Sigmoid colon (tissue), 7 donors: ENCODE data around the gene OGT. TPM values are rescaled to one million over a fixed set of nuclear protein-coding genes. Genes with fewer than 3 reads are reported as not detected.
"Not testable (repeated sequence)": the region's sequence is repeated elsewhere in the genome, so short reads cannot be mapped to it uniquely, and the experiment has no call there.

Experiments used
- DNase-seq: peaks from one replicate; pipeline ENCODE4 v3.0.0-alpha.2; 2019
- H3K27ac ChIP-seq, 4 donors: fragments of 200-600 bp; sonication (generic); one replicate each; pipeline ENCODE4 v1.5.1; 2016 to 2019; ENCODE audit warnings: mild to moderate bottlenecking in 1 of 4
- H3K27me3 ChIP-seq, 3 donors: fragments of 200-600 bp; sonication (generic); one replicate each; pipeline ENCODE4 v1.5.1; 2019; ENCODE audit warnings: mild to moderate bottlenecking in 1 of 3
- H3K36me3 ChIP-seq, 4 donors: fragments of 200-600 bp; sonication (generic); one replicate each; pipeline ENCODE4 v1.5.1; 2016 to 2019
- H3K4me1 ChIP-seq, 4 donors: fragments of 200-600 bp; sonication (generic); one replicate each; pipeline ENCODE4 v1.5.1; 2017 to 2019
- H3K4me3 ChIP-seq, 4 donors: fragments of 200-600 bp; sonication (generic); one replicate each; pipeline ENCODE4 v1.5.1; 2017 to 2019; ENCODE audit warnings: mild to moderate bottlenecking in 2 of 4, moderate library complexity in 1 of 4
- H3K9me3 ChIP-seq, 4 donors: fragments of 200-600 bp in 3 of 4; sonication (generic) in 3 of 4; one replicate each; pipeline versions ENCODE4 v1.5.1 to v1.6.1; 2013 to 2019
- EP300 ChIP-seq, 4 donors: sonication (generic); formaldehyde crosslinking; IDR thresholded peaks; one replicate each; pipeline ENCODE4 v1.6.1; 2017; ENCODE audit warnings: antibody characterized with exemption in 4 of 4
- POLR2A ChIP-seq, 2 donors: fragments of 450-650 bp; IDR thresholded peaks; one replicate each; pipeline ENCODE4 v1.6.1; 2016; ENCODE audit warnings: antibody characterized with exemption in 2 of 2, mild to moderate bottlenecking in 2 of 2, moderate library complexity in 2 of 2
- POLR2AphosphoS5 ChIP-seq, 4 donors: sonication (generic); formaldehyde crosslinking; IDR thresholded peaks; one replicate each; pipeline ENCODE4 v1.6.1; 2017; ENCODE audit warnings: antibody characterized with exemption in 4 of 4
- WGBS, 2 donors: extraction: QIAGEN DNeasy Blood & Tissue Kit; methylation state at CpG; one replicate each; pipeline ENCODE4 v1.1.7; 2013; 5-methylcytosine and 5-hydroxymethylcytosine counted together
- intact Hi-C: fragments of 100-400 bp; cut with DNase I; formaldehyde crosslinking; loops from one replicate; pipeline ENCODE4 v1.15.1; 2023
- polyA plus RNA-seq, 3 donors: library from polyadenylated mRNA; stranded (reverse); fragments of 200-250 nt; gene quantifications; one replicate each; pipeline ENCODE4 v1.2.3, GENCODE V29; 2013
- total RNA-seq, 4 donors: library from RNA; depleted of rRNA; stranded (reverse); fragments of >200 nt; gene quantifications; one replicate each; pipeline ENCODE4 v1.1.0, GENCODE V29; 2016
- TF ChIP-seq, protein P1 (sequence below), 4 experiments: fragments of 450-650 bp in 3 of 4; fragments of 200-600 bp in 1 of 4; IDR thresholded peaks; one replicate each; pipeline ENCODE4 v1.5.1; 2016 to 2019; ENCODE audit warnings: antibody characterized with exemption in 4 of 4, mild to moderate bottlenecking in 3 of 4, moderate library complexity in 2 of 4
- donor health status: healthy with polysubstance abuse.
- donor health status: Bipolar disorder and iron deficiency.
- donor health status: healthy.

Gene OGT
- total and polyA plus RNA-seq, 7 donors: 7.8 to 201 (median 104) TPM

DNA sequence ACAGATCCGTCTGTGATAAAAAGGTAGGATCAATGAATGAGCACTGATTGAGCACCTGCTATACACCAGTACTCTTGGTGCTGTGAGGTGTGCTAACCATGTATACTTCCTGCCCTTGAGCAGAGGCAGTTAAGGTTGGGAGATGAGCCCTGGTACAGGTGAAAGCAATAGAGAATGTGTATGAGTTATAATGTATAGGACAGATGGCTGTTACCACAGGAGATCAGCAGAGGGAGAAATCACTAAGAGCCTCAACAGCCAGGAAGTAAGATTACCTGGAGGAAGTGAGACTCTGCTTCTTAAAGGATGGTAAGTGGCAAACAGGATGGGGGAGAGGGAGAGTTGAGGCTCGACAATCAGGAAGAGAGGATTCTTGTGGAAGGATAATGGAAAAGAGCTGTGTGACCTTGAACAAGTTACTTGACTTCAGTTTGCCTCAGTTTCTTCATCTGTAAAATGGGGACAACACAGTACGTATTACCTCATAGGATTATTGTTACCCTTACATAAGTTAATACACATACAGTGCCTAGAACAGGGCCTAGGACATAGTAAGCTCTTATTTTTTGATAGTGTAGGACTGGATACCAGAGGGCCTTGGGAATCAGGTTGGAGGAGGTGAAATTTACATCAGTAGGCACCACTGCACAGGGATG is 76.3 kb downstream of the OGT start:
- intact Hi-C loops: no loop called here
- WGBS, 2 donors: 82 to 95% methylated on average over 3 of the region's 3 CpGs

GRCh38 chrX:71611736-71612135 is 78.8 kb downstream of the OGT start:
- WGBS, 2 donors: 84 to 95% methylated on average over 9 of the region's 9 CpGs

More for the DNA sequence above, 76.3 kb downstream of the OGT start:
- H3K27ac ChIP-seq: no peak overlapping the region
- H3K4me1 ChIP-seq: no peaks in the 10 kb centered on the region
- no peak for DNase-seq
- TF ChIP-seq POLR2A (IDR thresholded peaks at IDR 0.05) (no peak), POLR2AphosphoS5 (IDR thresholded peaks at IDR 0.05) (no peak), EP300 (IDR thresholded peaks at IDR 0.05) (no peak)
- TF ChIP-seq, protein P1, sequence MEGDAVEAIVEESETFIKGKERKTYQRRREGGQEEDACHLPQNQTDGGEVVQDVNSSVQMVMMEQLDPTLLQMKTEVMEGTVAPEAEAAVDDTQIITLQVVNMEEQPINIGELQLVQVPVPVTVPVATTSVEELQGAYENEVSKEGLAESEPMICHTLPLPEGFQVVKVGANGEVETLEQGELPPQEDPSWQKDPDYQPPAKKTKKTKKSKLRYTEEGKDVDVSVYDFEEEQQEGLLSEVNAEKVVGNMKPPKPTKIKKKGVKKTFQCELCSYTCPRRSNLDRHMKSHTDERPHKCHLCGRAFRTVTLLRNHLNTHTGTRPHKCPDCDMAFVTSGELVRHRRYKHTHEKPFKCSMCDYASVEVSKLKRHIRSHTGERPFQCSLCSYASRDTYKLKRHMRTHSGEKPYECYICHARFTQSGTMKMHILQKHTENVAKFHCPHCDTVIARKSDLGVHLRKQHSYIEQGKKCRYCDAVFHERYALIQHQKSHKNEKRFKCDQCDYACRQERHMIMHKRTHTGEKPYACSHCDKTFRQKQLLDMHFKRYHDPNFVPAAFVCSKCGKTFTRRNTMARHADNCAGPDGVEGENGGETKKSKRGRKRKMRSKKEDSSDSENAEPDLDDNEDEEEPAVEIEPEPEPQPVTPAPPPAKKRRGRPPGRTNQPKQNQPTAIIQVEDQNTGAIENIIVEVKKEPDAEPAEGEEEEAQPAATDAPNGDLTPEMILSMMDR (IDR thresholded peaks at IDR 0.05): no peak
- H3K27me3 ChIP-seq: peaks cover 0 to 3% (median 0%) of the 10 kb centered on the region in 3 donors
- H3K4me3 ChIP-seq: no peak overlapping the region
- no peaks in the 10 kb centered on the region for H3K9me3 ChIP-seq
- peaks cover 0 to 68% (median 5%) of the 10 kb centered on the region in 4 donors for H3K36me3 ChIP-seq

DNA sequence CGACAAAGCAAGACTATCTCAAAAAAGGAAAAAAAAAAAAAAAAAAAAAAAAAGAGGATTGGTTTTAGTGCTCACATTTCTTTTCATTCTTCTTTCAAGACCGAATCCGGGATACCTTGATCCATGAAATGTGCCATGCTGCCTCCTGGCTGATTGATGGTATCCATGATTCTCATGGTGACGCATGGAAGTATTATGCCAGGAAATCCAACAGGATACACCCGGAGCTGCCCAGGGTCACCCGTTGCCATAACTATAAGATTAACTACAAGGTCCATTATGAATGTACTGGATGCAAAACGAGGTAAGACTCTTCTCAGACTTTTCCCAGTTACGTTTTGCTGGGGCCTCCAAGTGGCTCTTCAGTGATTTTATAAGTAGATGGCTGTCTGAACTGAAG is 79.4 kb downstream of the OGT start:
- H3K9me3 ChIP-seq: no peaks in the 10 kb centered on the region

More at GRCh38 chrX:71611736-71612135, 78.8 kb downstream of the OGT start:
- intact Hi-C loops, H3K9me3 ChIP-seq, H3K27ac ChIP-seq, H3K4me1 ChIP-seq, H3K27me3 ChIP-seq, H3K4me3 ChIP-seq: not testable (repeated sequence)
- H3K36me3 ChIP-seq: peaks cover 0 to 53% (median 5%) of the 10 kb centered on the region in 4 donors
- DNase-seq: peak; percentile 52

DNA sequence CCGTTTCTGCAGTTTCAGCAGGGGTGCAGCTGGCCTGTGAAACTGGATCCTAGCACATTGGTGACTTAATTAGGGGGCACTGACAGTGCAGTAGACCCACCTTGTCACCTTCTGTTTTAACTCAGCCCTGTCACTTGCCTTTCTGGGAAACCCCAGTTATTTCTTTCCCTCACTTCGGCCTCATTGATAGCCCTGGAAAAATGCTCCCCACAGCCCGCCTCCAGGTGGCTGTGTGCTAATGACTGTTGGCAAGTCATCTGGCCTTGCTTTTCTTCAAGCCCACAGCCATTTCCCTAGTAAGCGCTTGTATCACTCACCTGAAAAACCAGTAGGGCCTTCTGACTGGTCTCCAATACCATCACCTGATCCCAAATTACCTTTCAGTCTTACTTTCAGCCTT is 82.2 kb downstream of the OGT start:
- Histone ChIP-seq H3K4me3 (no peak overlapping the region), H3K9me3 (no peaks in the 10 kb centered on the region), H3K4me1 (no peaks in the 10 kb centered on the region), H3K36me3 (peaks cover 0 to 38% (median 3%) of the 10 kb centered on the region in 4 donors), H3K27me3 (no peaks in the 10 kb centered on the region), H3K27ac (no peak overlapping the region)
- intact Hi-C loops: no loop called here
- WGBS, 2 donors: 87 to 93% methylated on average over 4 of the region's 4 CpGs
- no peak for TF ChIP-seq EP300 (IDR thresholded peaks at IDR 0.05)
- TF ChIP-seq, protein P1 (IDR thresholded peaks at IDR 0.05): no peak
- no peak for TF ChIP-seq POLR2A (IDR thresholded peaks at IDR 0.05)
- no peak for TF ChIP-seq POLR2AphosphoS5 (IDR thresholded peaks at IDR 0.05)
- DNase-seq: peak; percentile 11

More for the DNA sequence above, 79.4 kb downstream of the OGT start:
- TF ChIP-seq POLR2AphosphoS5 (IDR thresholded peaks at IDR 0.05) (no peak), EP300 (IDR thresholded peaks at IDR 0.05) (no peak), POLR2A (IDR thresholded peaks at IDR 0.05) (no peak)
- TF ChIP-seq, protein P1 (IDR thresholded peaks at IDR 0.05): no peak
- Histone ChIP-seq H3K4me1 (no peaks in the 10 kb centered on the region), H3K27me3 (no peaks in the 10 kb centered on the region), H3K4me3 (no peak overlapping the region), H3K27ac (no peak overlapping the region), H3K36me3 (peaks cover 0 to 53% (median 5%) of the 10 kb centered on the region in 4 donors)
- intact Hi-C loops: no loop called here
- WGBS, 2 donors: 90 to 93% methylated on average over 8 of the region's 8 CpGs
- peak; percentile 25 for DNase-seq

GRCh38 chrX:71615954-71616353 is 83.0 kb downstream of the OGT start:
- Histone ChIP-seq H3K4me1 (no peaks in the 10 kb centered on the region), H3K27me3 (no peaks in the 10 kb centered on the region), H3K9me3 (no peaks in the 10 kb centered on the region), H3K4me3 (no peak overlapping the region), H3K36me3 (peaks cover 0 to 32% (median 3%) of the 10 kb centered on the region in 4 donors), H3K27ac (no peak overlapping the region)
- TF ChIP-seq EP300 (IDR thresholded peaks at IDR 0.05): no peak
- TF ChIP-seq POLR2AphosphoS5 (IDR thresholded peaks at IDR 0.05): no peak
- no peak for TF ChIP-seq POLR2A (IDR thresholded peaks at IDR 0.05)
- TF ChIP-seq, protein P1 (IDR thresholded peaks at IDR 0.05): no peak
- DNase-seq: peak; percentile 25
- 71 to 78% methylated on average over 10 of the region's 10 CpGs for WGBS, 2 donors
- intact Hi-C loops: no loop called here
